Ovary (tissue), 3 donors: ENCODE results near the gene S100A1.

Experiments
- CTCF ChIP-seq, 3 donors: fragments of 450-650 bp in 2 of 3; fragments of 200-600 bp in 1 of 3; IDR thresholded peaks; one replicate each; pipeline versions ENCODE4 v1.5.1 to v1.8.0; 2016 to 2022; ENCODE audit warnings: antibody characterized with exemption in 3 of 3, mild to moderate bottlenecking in 1 of 3
- EP300 ChIP-seq: sonication (generic); formaldehyde crosslinking; IDR thresholded peaks from one replicate; pipeline ENCODE4 v1.6.1; 2017; ENCODE audit warnings: antibody characterized with exemption
- POLR2A ChIP-seq: fragments of 450-650 bp; IDR thresholded peaks from one replicate; pipeline ENCODE4 v1.6.1; 2017; ENCODE audit warnings: antibody characterized with exemption, mild to moderate bottlenecking, moderate library complexity
- donor health status: DM: no; HTN: no; CAD: no.

GRCh38 chr1:153667439-153667838, 39.2 kb downstream of the S100A1 start:
- no peak for TF ChIP-seq CTCF (IDR thresholded peaks at IDR 0.05)
- TF ChIP-seq POLR2A, result no peak
- no peak for TF ChIP-seq EP300
